DOHH2 (cell line): ENCODE measurements around the gene GFRA4.

Experiments used
- EZH2phosphoT487 ChIP-seq: fragments of 200-600 bp; sonication (generic); IDR thresholded peaks from 2 replicates; pipeline ENCODE4 v1.6.1; 2017; ENCODE audit warnings: borderline replicate concordance, mild to moderate bottlenecking, antibody characterized with exemption, low read length, moderate library complexity, mixed read lengths
- TF ChIP-seq, protein P1 (sequence below): fragments of 200-600 bp; sonication (generic); IDR thresholded peaks from one replicate; pipeline ENCODE4 v1.5.1; 2014; ENCODE audit warnings: antibody characterized with exemption, mild to moderate bottlenecking, low read depth, low read length; ENCODE audit not compliant: poor library complexity, severe bottlenecking

DNA sequence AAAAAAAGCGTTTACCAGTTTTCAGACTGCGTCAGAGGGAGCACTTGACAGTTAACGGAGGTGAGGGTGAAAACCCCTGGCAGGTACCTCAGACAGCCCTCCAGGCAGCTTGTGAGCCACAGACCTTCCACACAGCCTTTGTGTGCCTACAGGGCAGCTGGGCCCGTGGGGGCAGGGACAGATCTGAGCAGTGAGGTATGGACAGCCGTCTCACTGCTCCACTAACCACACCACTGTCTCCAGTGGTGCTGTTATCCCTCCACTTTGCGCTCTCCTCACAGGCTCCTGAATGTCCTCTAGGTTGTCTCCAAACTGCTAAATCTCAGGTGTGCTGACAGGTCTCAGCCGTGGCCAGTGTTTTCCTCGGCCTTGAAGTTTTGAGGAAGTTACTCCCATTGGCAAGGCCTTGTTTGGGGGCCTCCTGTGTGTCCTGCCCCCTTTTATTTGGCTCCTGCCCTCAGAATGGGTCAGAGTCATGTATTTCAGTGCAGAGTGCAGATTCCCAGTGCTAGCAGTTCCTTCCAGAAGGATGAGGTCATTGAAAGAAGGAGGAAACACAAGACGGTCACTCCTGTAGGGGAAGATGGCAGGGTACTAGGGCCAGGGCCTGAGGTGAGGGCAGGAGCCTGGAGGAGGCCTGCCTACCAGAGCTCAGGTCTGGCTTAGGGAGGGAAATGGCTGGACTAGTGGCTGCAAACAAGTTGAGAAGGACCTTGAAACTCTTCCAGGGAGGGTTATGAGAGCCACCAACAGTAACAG lies 11.8 kb downstream of the GFRA4 start:
- TF ChIP-seq, protein P1, sequence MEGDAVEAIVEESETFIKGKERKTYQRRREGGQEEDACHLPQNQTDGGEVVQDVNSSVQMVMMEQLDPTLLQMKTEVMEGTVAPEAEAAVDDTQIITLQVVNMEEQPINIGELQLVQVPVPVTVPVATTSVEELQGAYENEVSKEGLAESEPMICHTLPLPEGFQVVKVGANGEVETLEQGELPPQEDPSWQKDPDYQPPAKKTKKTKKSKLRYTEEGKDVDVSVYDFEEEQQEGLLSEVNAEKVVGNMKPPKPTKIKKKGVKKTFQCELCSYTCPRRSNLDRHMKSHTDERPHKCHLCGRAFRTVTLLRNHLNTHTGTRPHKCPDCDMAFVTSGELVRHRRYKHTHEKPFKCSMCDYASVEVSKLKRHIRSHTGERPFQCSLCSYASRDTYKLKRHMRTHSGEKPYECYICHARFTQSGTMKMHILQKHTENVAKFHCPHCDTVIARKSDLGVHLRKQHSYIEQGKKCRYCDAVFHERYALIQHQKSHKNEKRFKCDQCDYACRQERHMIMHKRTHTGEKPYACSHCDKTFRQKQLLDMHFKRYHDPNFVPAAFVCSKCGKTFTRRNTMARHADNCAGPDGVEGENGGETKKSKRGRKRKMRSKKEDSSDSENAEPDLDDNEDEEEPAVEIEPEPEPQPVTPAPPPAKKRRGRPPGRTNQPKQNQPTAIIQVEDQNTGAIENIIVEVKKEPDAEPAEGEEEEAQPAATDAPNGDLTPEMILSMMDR: no peak
- TF ChIP-seq EZH2phosphoT487: no peak
